ENCODE data around the gene APOO. TPM values are rescaled to one million over a fixed set of nuclear protein-coding genes. Genes with fewer than 3 reads are reported as not detected.

The APOO gene
- polyA plus RNA-seq, 1 donor (not counting 4 experiments of a cell fraction or from before 2014, with no cell fraction given), result 22.7 TPM

DNA sequence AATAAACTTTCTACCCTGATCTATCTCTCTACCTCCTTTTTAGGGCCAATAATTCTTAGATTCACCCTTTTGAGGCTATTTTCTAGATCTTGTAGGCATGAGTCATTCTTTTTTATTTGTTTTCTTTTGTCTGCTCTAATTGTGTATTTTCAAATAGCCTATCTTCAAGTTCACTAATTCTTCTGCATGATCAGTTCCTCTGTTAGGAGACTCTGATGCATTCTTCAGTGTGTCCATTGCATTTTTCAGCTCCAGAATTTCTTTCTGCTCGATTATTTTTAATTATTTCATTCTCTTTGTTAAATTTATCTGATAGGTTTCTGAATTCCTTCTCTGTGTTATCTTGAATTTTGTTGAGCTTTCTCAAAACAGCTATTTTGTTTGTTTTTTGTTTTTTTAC lies 11.4 kb upstream of the APOO start:
- dilution Hi-C loops (cut with MboI; ENCODE audit: extremely low pct_ligation_motif_present, low sequenced_read_pairs), result no loop called here
- H2AFZ ChIP-seq (ENCODE audit: control insufficient read depth, low read length), result no peak overlapping the region
- DNase-seq (ENCODE audit: low read depth, low spot score) (no peak), FAIRE-seq (no peak)
- H3K9me1 ChIP-seq (ENCODE audit: control insufficient read depth, extremely low read depth, insufficient read depth, low read length), result no peaks in the 10 kb centered on the region
- H3K27me3 ChIP-seq (ENCODE audit: control insufficient read depth, extremely low read depth, insufficient read depth, low read length), result peaks cover 3% of the 10 kb centered on the region
- H3K27ac ChIP-seq (ENCODE audit: control insufficient read depth, insufficient read depth, low read length), result no peak overlapping the region
- no peak overlapping the region for H3K4me3 ChIP-seq (ENCODE audit: control insufficient read depth in 2 of 3, extremely low read depth in 1 of 3, insufficient read depth in 2 of 3, low read depth in 1 of 3, low read length in 3 of 3)
- no peaks in the 10 kb centered on the region for H3K9me3 ChIP-seq (ENCODE audit: control insufficient read depth, low read depth, low read length)
- H3K4me1 ChIP-seq (ENCODE audit: control insufficient read depth, extremely low read depth, insufficient read depth, low read length), result no peaks in the 10 kb centered on the region
- no peaks in the 10 kb centered on the region for H3K79me2 ChIP-seq (ENCODE audit: control insufficient read depth, insufficient read depth, low read length)
- no peaks in the 10 kb centered on the region for H4K20me1 ChIP-seq (ENCODE audit: control insufficient read depth, extremely low read depth, insufficient read depth, low read length)
- no peaks in the 10 kb centered on the region for H3K36me3 ChIP-seq (ENCODE audit: control insufficient read depth in 2 of 2, extremely low read depth in 1 of 2, insufficient read depth in 2 of 2, low read length in 2 of 2)
- TF ChIP-seq EZH2 (IDR thresholded peaks at IDR 0.05; ENCODE audit: low read length), result no peak
- TF ChIP-seq, protein P1, sequence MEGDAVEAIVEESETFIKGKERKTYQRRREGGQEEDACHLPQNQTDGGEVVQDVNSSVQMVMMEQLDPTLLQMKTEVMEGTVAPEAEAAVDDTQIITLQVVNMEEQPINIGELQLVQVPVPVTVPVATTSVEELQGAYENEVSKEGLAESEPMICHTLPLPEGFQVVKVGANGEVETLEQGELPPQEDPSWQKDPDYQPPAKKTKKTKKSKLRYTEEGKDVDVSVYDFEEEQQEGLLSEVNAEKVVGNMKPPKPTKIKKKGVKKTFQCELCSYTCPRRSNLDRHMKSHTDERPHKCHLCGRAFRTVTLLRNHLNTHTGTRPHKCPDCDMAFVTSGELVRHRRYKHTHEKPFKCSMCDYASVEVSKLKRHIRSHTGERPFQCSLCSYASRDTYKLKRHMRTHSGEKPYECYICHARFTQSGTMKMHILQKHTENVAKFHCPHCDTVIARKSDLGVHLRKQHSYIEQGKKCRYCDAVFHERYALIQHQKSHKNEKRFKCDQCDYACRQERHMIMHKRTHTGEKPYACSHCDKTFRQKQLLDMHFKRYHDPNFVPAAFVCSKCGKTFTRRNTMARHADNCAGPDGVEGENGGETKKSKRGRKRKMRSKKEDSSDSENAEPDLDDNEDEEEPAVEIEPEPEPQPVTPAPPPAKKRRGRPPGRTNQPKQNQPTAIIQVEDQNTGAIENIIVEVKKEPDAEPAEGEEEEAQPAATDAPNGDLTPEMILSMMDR (optimal IDR thresholded peaks at IDR 0.05 in 1 of 3, IDR thresholded peaks at IDR 0.05 in 1 of 3, conservative IDR thresholded peaks at IDR 0.05 in 1 of 3; ENCODE audit: extremely low read depth in 1 of 3, insufficient read depth in 2 of 3, low read length in 3 of 3), result no peak
- no peak overlapping the region for H3K4me2 ChIP-seq (ENCODE audit: control insufficient read depth, extremely low read depth, insufficient read depth, low read depth, low read length)
- no peak overlapping the region for H3K9ac ChIP-seq (ENCODE audit: control insufficient read depth, extremely low read depth, insufficient read depth, low read length)

DNA sequence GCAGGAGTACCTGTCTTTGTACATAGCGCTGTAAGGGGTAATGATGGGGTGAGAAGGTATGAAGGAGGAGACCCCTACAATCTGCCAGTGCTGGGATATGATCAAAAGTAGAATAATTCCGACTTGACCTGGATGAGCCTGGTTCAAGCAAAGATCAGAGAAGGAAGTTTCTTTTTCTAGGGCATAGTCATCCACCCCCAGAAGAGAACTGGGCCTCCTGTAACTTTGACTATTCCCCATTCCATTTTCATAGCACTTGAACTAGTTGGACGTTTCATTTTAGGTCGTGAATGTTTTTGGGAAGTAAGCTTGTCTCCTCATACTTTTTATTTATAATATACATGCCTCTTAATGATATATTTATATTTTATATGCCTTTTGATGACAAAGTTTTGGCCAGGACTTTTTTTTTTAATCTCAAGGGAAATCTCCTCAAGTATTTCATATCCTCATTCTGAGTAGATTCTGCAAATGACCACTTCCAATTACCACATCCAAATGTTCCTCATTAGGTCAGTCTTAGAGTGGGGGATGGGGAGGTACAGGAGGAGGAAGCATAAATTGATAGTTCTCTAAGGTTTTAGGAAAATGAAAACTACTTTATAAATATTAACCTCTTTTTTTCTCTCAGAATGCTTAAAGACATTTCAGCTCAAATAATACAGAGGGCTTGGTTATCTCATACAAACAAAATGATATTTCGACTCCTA lies 3.5 kb upstream of the APOO start:
- H3K36me3 ChIP-seq (ENCODE audit: control insufficient read depth in 2 of 2, extremely low read depth in 1 of 2, insufficient read depth in 2 of 2, low read length in 2 of 2), result no peaks in the 10 kb centered on the region
- H3K9me1 ChIP-seq (ENCODE audit: control insufficient read depth, extremely low read depth, insufficient read depth, low read length), result no peaks in the 10 kb centered on the region
- H3K9ac ChIP-seq (ENCODE audit: control insufficient read depth, extremely low read depth, insufficient read depth, low read length), result no peak overlapping the region
- no peak overlapping the region for H3K4me3 ChIP-seq (ENCODE audit: control insufficient read depth in 2 of 3, extremely low read depth in 1 of 3, insufficient read depth in 2 of 3, low read depth in 1 of 3, low read length in 3 of 3)
- H4K20me1 ChIP-seq (ENCODE audit: control insufficient read depth, extremely low read depth, insufficient read depth, low read length), result no peaks in the 10 kb centered on the region
- no peak overlapping the region for H3K27ac ChIP-seq (ENCODE audit: control insufficient read depth, insufficient read depth, low read length)
- H3K79me2 ChIP-seq (ENCODE audit: control insufficient read depth, insufficient read depth, low read length), result peaks cover 4% of the 10 kb centered on the region
- no peak overlapping the region for H2AFZ ChIP-seq (ENCODE audit: control insufficient read depth, low read length)
- FAIRE-seq (no peak), DNase-seq (ENCODE audit: low read depth, low spot score) (no peak)
- no peaks in the 10 kb centered on the region for H3K27me3 ChIP-seq (ENCODE audit: control insufficient read depth, extremely low read depth, insufficient read depth, low read length)
- no peaks in the 10 kb centered on the region for H3K9me3 ChIP-seq (ENCODE audit: control insufficient read depth, low read depth, low read length)
- dilution Hi-C loops (cut with MboI; ENCODE audit: extremely low pct_ligation_motif_present, low sequenced_read_pairs), result no loop called here
- TF ChIP-seq, protein P1 (optimal IDR thresholded peaks at IDR 0.05 in 1 of 3, IDR thresholded peaks at IDR 0.05 in 1 of 3, conservative IDR thresholded peaks at IDR 0.05 in 1 of 3; ENCODE audit: extremely low read depth in 1 of 3, insufficient read depth in 2 of 3, low read length in 3 of 3), result no peak
- TF ChIP-seq EZH2 (IDR thresholded peaks at IDR 0.05; ENCODE audit: low read length), result no peak
- H3K4me2 ChIP-seq (ENCODE audit: control insufficient read depth, extremely low read depth, insufficient read depth, low read depth, low read length), result no peak overlapping the region
- H3K4me1 ChIP-seq (ENCODE audit: control insufficient read depth, extremely low read depth, insufficient read depth, low read length), result no peaks in the 10 kb centered on the region
